Measurements from ENCODE around the gene ANKRD13A.

ANKRD13A gene

DNA sequence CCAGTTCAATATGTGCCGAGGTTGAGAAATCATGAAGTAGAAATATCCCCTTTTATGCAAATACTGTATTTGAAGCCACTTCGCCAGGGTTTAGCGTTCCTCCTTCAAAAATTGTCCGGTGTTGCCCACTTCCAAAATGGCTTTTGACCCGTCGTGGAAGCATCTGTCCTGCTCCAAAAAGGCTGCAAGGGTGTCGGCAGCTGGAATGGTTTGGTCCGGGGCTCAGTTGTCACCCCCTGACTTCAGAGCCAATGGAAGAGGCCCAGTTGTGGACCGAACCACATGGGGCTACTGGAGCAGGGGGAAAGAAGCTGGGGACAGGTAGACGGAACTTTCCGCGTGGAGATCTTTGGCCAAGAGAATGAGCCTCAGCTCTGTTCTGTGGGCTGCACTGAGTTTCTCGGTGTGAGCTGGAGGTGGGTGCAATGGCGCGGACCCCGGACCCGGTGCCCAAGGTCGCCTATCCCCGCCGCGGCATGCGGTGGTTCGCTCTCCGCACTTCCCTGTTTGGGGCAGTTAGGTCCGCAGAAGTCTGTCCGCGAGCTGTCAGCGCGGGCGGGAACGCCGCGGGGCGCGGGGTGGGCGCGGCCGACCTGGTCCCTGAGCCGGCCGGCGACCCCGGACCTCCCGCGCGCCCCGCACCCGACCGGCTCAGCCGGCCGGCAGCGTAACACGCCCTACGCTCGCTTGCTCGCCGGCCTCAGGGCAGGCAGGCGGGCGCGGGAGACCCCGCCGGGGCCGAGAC is at the start of gene ANKRD13A:
Gene ANKRD13A (plus strand): TSS at position 527 of the 745 bp plus-strand sequence. CDS start 259 bp downstream, outside the sequence.
- DNase-seq, result peak; percentile 91

DNA sequence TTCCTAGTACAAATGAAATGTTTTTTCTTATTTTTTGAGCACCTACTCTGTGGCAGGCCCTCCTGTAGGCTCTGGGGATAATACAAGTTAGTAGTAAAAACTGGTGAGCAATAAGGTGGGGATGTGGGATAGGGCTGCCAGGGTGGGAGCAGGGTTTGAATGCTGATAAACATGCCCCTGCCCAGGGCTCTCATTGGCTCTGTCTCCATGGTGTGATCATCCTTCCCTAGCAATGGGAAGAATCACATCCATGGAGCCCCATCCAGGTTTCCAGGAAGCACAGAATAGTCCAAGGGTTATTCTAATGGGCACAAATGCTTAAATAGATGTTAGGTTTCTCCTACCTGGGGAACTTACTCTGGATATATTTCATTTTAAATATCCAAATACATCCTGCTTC is 48.6 kb upstream of the ANKRD13A start:
- no peak for DNase-seq

DNA sequence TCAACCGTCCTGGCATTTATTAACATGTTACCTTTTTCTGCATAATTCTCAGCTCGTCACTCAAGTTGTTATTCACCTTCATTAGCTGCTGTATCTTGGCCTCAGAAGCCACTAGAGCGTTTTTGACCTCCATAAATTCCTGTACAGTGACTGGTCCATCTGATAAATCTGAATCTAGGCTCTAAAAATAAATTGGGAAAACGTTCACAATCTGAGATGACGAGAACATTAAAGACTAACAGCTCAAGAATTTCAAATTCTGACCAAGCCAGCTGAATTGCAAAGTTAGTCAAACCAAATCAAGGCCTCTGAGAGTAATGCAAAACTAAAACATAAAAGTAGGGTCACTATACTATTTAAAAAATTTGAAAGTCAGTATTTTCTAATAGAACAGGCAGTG is 48.1 kb upstream of the ANKRD13A start:
- DNase-seq, result no peak

DNA sequence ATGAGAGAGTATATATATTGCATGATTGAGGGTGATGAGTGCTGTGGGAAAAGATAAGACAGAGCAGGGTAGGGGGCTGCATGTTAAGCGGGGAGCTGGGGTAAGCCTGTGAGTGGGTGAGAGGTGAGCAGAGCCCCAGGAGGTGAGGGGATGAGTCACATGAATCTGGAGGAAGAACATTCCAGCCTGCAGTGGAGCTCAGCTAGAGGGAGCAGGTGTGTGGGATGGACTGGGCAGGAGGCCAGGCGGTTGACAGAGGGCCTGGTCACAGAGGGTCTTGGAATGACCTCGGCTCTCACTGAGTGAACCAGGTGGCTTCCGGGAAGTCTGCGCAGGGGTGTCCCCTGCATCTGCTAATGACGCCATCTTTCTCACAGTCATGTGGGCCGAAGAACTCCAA is 47.5 kb upstream of the ANKRD13A start:
- DNase-seq, result no peak

DNA sequence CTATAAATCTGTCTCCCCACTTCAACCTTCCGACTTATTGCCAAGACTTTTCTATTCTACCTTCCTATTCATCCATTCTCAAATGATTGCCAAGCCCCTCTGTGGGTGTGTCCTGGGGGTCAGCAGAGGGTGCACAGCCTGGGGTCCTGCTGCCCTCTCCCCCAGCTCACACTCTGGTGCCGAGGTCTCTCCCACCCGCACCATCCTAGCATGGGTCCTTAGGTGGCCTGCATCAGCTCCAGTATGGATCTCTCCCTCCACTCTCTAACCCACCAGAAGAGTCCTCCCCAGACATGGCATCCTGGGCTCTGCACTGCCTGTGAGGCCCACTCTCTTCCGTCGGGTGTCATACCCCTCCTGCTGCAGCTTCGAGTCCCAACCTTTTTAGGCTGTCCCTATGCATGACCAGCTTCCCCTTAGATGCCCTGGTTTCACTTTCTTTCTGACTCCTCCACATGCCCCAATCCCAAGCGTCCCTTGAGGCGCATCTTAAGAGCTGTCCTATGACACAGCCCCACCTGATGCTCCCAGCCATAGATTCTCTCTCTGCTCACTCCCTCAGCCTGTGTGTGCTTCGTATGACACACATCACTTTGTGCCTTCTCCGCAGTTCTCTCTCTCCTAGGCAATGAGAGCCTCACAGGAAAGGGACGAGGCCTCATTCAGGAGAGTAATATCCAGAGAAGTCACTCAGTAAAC is 46.9 kb upstream of the ANKRD13A start:
- no peak for DNase-seq

DNA sequence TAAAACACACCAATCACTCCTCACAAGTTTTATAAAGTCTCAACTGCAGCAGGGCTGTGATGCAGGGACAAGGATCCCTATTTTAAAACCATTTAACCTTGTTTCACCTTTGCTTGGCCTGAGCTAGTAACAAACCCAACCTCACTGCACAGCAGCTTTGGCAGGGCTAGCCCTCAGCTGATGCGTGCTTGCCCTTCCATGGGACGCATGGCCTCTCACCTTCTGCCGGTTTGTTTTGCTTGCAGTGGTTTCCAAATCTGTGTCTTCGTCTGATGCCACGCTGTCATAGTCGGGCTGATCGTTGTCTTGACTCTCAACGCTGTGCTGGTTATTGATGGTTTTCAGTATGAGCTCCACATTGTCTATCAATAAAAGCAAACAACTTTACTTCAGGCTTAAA is 46.4 kb upstream of the ANKRD13A start:
- no peak for DNase-seq

DNA sequence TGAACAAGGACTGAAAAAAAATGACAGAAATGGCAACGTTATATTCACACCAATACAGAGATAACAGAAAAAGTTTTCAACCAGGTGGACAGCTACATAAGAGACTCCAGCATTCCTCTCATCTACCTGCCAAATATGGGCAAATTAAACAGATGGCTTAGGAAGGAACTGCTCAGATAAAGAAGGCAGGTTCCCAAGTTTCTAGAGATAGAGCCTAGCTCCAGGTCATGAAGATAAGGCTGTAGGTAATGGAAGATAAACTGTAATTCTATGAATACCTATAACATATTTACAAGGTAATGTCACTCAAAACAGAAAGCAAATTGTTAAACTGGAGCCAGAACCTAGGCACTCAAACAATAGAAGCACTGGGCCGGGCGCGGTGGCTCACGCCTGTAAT is 45.6 kb upstream of the ANKRD13A start:
- no peak for DNase-seq

DNA sequence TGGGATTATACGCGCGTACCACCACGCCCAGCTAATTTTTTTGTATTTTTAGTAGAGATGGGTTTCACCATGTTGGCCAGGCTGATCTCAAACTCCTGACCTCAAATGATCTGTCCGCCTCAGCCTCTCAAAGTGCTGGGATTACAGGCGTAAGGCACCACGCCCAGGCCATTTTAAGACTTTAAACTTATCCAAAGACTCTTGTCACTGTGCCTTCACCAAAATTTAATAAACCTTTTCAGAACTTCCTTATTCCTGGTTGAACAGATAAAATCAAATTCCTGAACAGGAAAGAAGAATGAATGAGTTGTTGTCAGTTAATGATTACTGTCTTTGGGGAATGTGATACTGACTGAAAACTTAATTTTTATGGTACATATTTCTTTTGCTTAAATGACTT is 40.9 kb upstream of the ANKRD13A start:
- no peak for DNase-seq

DNA sequence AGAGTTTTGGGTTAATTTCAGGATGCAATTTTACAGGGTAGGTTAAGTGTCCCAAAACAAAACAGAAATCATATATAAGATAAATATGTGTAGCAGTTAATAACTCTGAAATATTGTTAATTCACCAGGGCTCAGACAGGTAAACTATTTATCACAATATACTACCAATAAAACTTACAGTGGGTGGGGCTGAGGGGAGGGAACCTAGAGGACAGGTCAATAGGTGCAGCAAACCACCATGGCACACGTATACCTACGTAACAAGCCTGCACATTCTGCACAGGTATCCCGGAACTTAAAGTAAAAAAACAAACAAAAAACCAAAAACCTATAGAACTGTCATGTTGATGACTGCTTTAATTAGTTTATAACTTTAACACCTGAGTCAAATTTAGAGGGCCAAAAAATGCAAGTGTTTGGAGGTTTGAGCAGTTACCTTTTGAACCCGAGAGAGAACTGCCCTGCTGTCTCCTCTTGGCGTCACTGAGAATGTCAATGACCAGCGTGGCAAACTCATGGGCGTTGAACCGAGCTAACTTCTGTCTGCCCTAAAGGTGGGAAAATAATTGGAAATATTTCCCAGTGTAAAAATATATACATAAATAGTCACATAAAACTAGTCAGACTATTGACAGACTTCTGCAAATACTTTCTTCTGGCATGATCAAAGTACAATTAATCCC is 39.7 kb upstream of the ANKRD13A start:
- no peak for DNase-seq

DNA sequence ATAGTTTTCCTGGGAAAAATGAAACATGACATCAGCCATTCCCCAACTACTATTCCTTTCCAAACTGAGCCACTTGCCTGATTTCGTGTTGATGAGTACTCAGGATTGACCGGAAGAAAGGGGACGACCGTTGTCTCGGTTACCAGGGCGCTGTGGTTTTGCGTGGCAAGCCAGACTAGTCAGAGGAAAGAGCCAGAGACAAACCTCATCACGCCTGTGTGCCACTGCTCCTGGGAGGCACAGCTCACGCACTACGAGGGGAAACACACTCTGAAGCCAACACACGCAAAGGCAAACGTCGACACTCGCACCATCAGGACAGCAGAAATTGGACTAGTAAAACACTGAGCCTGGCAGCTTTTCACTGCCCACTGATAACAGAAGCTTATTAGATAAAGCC is 38.0 kb upstream of the ANKRD13A start:
- no peak for DNase-seq

- DNase-seq, result no peak
Measured at GRCh38 chr12:109961612-109962011, 37.6 kb upstream of the ANKRD13A start.

DNA sequence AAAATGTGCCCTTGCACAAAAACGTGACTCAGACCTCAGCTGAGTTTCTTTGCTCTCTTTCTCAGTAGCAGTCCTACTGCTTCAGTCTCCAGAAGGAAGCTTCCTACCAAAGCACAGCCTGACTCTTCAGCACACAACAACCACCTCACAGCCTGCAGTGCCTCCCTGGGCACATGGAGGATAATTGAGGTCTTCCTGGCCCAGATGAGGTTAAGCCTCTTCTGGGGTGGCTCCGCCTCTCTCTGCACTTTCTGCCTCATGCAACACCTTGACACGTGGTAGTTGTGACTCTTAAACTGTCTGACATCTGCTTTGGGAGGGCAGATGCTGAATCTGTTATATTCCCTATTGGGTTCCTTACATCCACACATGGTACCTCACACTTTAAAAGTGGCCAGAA is 36.8 kb upstream of the ANKRD13A start:
- no peak for DNase-seq

DNA sequence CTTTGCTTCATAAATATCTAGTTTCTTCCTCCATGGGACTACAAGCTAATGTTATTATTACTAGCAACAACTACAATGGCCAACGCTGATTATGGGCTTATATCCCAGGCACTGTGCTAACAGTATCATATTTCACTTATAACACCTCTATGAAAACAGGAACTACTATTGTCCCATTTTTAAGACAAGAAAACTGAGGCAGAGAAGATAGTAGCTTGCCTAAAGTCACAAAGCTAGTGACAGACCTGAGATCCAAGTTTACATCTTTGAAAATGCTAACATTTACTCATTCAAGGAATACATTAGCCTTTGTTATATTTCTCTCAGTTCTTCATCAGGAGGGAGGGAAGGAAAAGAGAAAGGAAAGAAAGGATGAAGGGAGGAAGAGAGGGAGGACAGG is 35.9 kb upstream of the ANKRD13A start:
- DNase-seq, result no peak

DNA sequence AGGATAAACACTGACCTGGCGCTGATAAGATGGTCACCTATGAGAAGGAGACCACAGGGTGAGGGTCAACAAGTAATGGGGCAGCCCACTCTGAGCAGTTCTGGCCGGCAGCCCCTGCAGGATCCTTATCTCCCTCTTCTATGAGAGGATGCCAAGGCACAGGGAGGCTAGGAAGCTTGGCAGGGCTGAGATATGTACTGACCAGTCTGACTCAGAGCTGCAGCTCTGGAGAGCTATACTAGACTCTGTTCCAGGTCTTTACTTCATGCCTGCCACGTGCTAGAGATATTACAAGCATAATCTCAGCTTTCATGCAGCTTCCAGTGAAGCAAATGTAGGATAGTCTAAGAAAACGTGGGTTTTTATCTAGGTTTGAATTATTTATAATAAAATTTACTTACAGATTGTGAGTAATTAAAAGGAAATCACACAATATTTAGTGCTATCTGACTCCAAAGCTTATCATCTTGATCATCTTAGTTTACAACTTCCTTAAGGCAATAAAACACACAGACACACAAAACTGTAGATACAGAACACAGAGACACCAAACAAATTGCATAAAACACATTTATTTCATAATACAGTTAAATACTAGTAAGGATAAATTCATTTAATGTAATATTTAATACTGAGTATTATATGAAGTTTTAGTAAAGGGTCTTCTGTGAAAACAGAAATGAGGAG is 35.3 kb upstream of the ANKRD13A start:
- DNase-seq, result no peak

DNA sequence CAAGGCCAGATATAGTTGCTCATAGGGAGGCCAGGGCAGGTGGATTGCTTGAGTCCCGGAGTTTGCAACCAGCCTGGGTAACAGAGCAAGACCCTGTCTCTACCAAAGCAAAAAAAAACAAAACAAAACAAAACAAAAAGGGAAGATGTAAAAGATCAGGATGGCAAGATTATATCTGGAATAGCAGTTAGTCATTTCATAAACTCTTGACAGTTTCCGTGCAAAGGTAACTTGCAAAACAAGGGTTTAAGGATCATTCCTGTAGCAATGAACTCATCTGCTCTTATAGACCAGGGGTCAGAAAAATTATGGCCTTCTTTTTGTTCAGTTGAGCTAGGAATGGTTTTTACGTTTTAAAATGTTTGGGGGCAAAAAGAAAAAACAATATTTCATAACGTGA is 32.7 kb upstream of the ANKRD13A start:
- no peak for DNase-seq

GRCh38 chr12:109967383-109968031 is 31.7 kb upstream of the ANKRD13A start:
- DNase-seq, result no peak

DNA sequence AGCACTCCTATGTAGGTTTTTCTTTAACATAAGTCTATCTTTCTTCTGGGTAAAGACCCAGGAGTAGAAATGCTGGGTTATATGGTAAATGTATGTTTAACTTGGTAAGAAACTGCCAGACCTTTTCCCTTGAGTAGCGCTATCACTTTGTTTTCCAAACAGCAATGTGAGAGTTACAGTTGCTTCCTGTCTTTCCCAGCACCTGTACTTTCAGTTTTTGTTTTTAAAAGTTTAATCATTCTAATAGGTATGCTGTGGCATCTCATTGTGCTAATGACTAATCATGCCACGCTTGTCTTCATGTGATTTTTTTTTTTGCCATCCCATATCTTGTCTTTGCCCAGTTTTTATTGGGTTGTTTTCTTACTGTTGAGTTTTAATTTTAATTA is 31.2 kb upstream of the ANKRD13A start:
- DNase-seq, result no peak

GRCh38 chr12:109968801-109969200 is 30.4 kb upstream of the ANKRD13A start:
- DNase-seq, result no peak

DNA sequence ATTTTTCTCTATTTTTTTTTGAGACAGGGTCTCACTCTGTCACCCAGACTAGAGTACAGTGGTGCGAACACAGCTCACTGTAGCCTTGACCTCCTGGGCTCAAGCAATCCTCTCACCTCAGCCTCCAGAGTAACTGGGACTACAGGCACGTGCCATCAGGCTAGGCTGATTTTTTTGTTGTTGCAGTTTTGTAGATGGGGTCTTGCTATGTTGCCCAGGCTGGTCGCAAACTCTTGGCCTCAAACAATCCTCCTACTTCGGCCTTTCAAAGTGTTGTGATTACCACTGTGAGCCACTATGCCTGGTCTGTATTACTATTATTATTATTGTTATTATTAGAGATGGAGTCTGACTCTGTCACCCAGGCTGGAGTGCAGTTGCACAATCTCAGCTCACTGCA is 26.4 kb upstream of the ANKRD13A start:
- DNase-seq, result no peak

- DNase-seq, result peak; percentile 78
Measured at GRCh38 chr12:109981311-109981710, 17.9 kb upstream of the ANKRD13A start.

- no peak for DNase-seq
Measured at GRCh38 chr12:109982210-109982609, 17.0 kb upstream of the ANKRD13A start.

GRCh38 chr12:109983432-109984142 is 15.6 kb upstream of the ANKRD13A start:
- no peak for DNase-seq

All from stimulated activated CD4-positive, alpha-beta T cell treated with anti-CD3 and anti-CD28 coated beads, Interleukin-4, amount 100 ng/mL, for 24 hours (primary cell).